Lung (tissue), 12 donors: ENCODE measurements around the gene PCGF3. TPM values are rescaled to one million over a fixed set of nuclear protein-coding genes. Genes with fewer than 3 reads are reported as not detected.

Source experiments
- ATAC-seq: fragments of 200-7000 bp; cut with Tn5 transposase; one replicate; pipeline ENCODE4 v1.9.1; 2020; ENCODE audit warnings: moderate number of reproducible peaks; ENCODE audit not compliant: insufficient read depth, low FRiP score
- DNase-seq, 3 donors: peaks; one replicate each; pipeline ENCODE4 v3.0.0-alpha.2; 2013 to 2017
- H3K27ac ChIP-seq, 2 donors: one replicate each; pipeline ENCODE4 v1.5.1; 2013; ENCODE audit warnings: mild to moderate bottlenecking in 2 of 2, moderate library complexity in 2 of 2, control low read depth in 1 of 2, inconsistent platforms in 1 of 2, low read depth in 1 of 2, low read length in 1 of 2
- H3K27me3 ChIP-seq, 3 donors: one replicate each; pipeline ENCODE4 v1.5.1; 2013; ENCODE audit warnings: low read length in 2 of 3; ENCODE audit not compliant: control insufficient read depth in 3 of 3, insufficient read depth in 3 of 3
- H3K36me3 ChIP-seq, 4 donors: one replicate each; pipeline ENCODE4 v1.5.1; 2013; ENCODE audit warnings: low read length in 4 of 4, mild to moderate bottlenecking in 1 of 4, moderate library complexity in 1 of 4; ENCODE audit not compliant: control insufficient read depth in 4 of 4, insufficient read depth in 4 of 4
- H3K4me1 ChIP-seq, 5 donors: one replicate each; pipeline ENCODE4 v1.5.1; 2013; ENCODE audit warnings: low read length in 5 of 5, mild to moderate bottlenecking in 2 of 5, moderate library complexity in 1 of 5; ENCODE audit not compliant: control insufficient read depth in 5 of 5, insufficient read depth in 5 of 5
- H3K4me3 ChIP-seq: one replicate; pipeline ENCODE4 v1.5.1; 2013; ENCODE audit warnings: mild to moderate bottlenecking, control low read depth, moderate library complexity
- H3K9ac ChIP-seq, 2 donors: one replicate each; pipeline ENCODE4 v1.5.1; 2013; ENCODE audit warnings: low read length in 2 of 2, control low read depth in 1 of 2; ENCODE audit not compliant: insufficient read depth in 1 of 2
- H3K9me3 ChIP-seq, 4 donors: one replicate each; pipeline ENCODE4 v1.5.1; 2013; ENCODE audit warnings: low read length in 3 of 4, mild to moderate bottlenecking in 1 of 4, moderate library complexity in 1 of 4; ENCODE audit not compliant: control insufficient read depth in 4 of 4, insufficient read depth in 3 of 4
- WGBS, 2 donors: extraction: QIAGEN DNeasy Blood & Tissue Kit; methylation state at CpG; one replicate each; pipeline ENCODE4 v1.1.7; 2013; 5-methylcytosine and 5-hydroxymethylcytosine counted together
- polyA plus RNA-seq, 2 donors: library from polyadenylated mRNA; stranded (reverse); fragments of 200-250 nt; gene quantifications; one replicate each; pipeline ENCODE4 v1.2.1, GENCODE V29; 2013
- total RNA-seq, 2 donors: library from RNA; depleted of rRNA in 1 of 2; stranded (reverse); fragments of >200 nt in 1 of 2; gene quantifications; one replicate each; pipeline ENCODE4 v1.2.1, GENCODE V29; 2014 to 2021
- TF ChIP-seq, protein P1 (sequence below): IDR thresholded peaks from 2 replicates; pipeline ENCODE4 v1.5.1; 2012; ENCODE audit warnings: mild to moderate bottlenecking; ENCODE audit errors: control extremely low read depth, extremely low read depth
- donor health status: control.
- donor health status: control.
- donor health status: Bipolar disorder and iron deficiency.
- donor health status: healthy.
- donor health status: DM: yes; HTN: yes; CAD: no.

PCGF3 gene
- total and polyA plus RNA-seq, 4 donors = 29.3 to 66.8 (median 43.3) TPM

DNA sequence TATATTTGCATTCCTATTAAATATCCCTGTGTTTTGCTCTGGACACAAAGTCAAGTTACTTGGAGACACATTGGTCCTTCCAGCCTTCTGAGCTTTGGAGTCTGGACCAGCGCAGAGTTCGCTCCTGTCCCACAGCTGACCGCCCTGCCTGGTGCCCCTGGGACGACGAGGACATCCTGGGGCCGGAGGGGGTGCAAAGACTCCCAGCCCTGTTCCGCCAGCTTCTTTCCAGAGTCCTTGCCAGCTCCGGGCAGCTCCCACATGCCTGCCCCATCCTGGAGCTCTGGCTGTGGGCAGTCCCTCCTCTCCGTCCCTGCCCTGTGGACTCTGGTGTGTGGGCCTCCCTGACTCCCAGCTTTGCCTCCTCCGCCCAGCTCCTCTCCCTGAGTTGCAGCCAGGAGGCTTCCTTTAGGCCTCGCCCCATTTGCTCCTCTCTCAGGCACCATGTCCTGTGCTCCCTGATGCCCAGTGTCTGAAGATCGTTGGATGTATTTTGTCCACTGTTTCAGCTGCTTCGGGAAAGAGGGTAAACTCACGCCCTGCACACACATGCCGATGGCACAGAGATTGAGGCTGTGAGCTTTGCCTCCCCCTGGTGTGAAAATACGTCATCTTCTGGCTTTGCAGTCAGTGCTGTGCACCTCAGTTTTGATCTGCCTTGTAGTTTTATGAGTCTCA lies 4.9 kb upstream of the PCGF3 start:
- DNase-seq (no peak), ATAC-seq (no peak)
- Histone ChIP-seq H3K27ac (no peak overlapping the region), H3K9ac (no peak overlapping the region), H3K4me3 (no peak overlapping the region), H3K4me1 (peaks cover 0 to 8% (median 0%) of the 10 kb centered on the region in 5 donors), H3K36me3 (no peaks in the 10 kb centered on the region), H3K27me3 (no peaks in the 10 kb centered on the region), H3K9me3 (no peaks in the 10 kb centered on the region)
- 85 to 88% methylated on average over 16 of the region's 16 CpGs for WGBS, 2 donors
- TF ChIP-seq, protein P1, sequence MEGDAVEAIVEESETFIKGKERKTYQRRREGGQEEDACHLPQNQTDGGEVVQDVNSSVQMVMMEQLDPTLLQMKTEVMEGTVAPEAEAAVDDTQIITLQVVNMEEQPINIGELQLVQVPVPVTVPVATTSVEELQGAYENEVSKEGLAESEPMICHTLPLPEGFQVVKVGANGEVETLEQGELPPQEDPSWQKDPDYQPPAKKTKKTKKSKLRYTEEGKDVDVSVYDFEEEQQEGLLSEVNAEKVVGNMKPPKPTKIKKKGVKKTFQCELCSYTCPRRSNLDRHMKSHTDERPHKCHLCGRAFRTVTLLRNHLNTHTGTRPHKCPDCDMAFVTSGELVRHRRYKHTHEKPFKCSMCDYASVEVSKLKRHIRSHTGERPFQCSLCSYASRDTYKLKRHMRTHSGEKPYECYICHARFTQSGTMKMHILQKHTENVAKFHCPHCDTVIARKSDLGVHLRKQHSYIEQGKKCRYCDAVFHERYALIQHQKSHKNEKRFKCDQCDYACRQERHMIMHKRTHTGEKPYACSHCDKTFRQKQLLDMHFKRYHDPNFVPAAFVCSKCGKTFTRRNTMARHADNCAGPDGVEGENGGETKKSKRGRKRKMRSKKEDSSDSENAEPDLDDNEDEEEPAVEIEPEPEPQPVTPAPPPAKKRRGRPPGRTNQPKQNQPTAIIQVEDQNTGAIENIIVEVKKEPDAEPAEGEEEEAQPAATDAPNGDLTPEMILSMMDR = no peak

DNA sequence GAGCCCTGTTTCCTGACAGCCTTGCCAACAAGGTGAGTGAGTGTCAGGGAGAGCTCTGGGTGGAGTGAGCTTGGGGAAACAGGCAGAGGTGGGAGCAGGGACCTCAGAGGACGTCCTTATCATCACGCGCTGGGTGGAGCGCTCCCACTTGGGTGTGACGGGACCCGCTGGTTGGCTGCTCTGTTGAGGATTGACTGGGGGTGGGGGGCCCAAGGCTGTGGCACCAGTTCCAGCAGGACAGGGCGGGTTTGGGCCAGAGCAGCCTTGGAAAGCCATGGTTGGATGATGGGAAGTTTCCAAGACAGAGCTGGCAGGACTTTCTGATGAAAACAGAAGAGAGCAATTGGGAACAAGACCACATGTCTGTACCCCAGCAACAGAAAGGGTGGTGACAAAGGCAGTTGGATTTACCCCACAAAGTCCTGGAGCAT lies 3.0 kb upstream of the PCGF3 start:
- H3K9ac ChIP-seq = no peak overlapping the region
- no peaks in the 10 kb centered on the region for H3K36me3 ChIP-seq
- TF ChIP-seq, protein P1 = no peak
- no peaks in the 10 kb centered on the region for H3K9me3 ChIP-seq
- WGBS, 2 donors = 70 to 78% methylated on average over 7 of the region's 7 CpGs
- peaks cover 0 to 14% (median 6%) of the 10 kb centered on the region in 5 donors for H3K4me1 ChIP-seq
- DNase-seq (no peak), ATAC-seq (no peak)
- H3K27me3 ChIP-seq = no peaks in the 10 kb centered on the region
- no peak overlapping the region for H3K4me3 ChIP-seq
- no peak overlapping the region for H3K27ac ChIP-seq

DNA sequence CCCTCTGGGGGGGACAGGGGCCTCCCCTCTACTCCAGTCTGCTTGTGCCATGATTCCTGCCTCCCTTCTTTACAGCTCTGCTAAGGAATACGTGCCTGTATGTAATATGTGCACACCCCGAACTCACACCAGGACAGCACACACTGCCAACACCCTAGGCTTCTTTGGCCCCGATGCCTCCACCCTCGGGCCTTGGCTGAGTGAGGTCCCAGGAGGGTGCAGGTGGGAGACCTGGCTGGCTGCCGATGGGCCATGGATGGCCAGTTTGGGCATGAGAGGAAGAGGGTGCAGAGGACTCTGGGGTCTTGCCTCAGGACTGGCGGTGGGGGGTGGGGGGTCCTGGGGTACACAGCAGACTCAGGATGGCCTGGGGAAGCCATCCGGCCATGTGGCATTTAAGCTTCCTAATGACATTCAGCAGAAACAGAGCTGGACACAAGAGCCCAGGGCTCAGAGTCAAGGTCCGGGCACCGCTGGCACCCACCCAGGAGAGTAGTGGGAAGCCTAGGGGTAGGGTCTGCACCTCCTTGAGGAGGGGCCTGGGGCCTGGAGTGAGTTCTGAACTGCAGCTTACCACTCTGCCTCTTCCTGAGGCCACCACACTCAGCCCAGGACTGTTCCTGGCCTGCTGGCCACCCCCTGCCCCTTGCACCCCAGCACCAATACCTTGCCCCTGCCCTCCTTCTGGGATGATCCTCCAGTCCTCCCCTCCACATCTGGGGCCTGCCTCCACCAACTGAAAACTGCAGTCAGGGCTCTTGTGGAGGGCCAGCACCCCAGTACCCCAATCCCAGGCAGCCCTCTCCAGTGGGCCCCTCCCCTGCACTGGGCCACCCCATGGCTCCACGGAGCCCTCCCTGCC lies 2.1 kb upstream of the PCGF3 start:
- ATAC-seq = no peak
- no peaks in the 10 kb centered on the region for H3K9me3 ChIP-seq
- H3K36me3 ChIP-seq = no peaks in the 10 kb centered on the region
- DNase-seq = no peak
- no peak overlapping the region for H3K27ac ChIP-seq
- H3K27me3 ChIP-seq = no peaks in the 10 kb centered on the region
- TF ChIP-seq, protein P1 = no peak
- peaks cover 4 to 21% (median 10%) of the 10 kb centered on the region in 5 donors for H3K4me1 ChIP-seq
- no peak overlapping the region for H3K4me3 ChIP-seq
- 89 to 90% methylated on average over 9 to 10 of the region's 10 CpGs for WGBS, 2 donors
- H3K9ac ChIP-seq = no peak overlapping the region
